GM04504 (cell line): ENCODE results near the gene CXCR3.
A peak's percentile ranks its signal among the peaks of the same experiment; 100 is the strongest.
"Not testable (repeated sequence)": the region's sequence is repeated elsewhere in the genome, so short reads cannot be mapped to it uniquely, and the experiment has no call there.

ENCODE experiments used
- DNase-seq: peaks from one replicate; pipeline ENCODE4 v3.0.0-alpha.2; 2012; ENCODE audit warnings: low read depth

The CXCR3 gene

GRCh38 chrX:71618303-71618721 lies at the start of gene CXCR3:
Gene CXCR3 (minus strand): TSS chrX:71618511. CDS start chrX:71618449, 62 bp downstream.
- DNase-seq, result no peak

- DNase-seq, result no peak
Measured at GRCh38 chrX:71667328-71668247, 49.3 kb upstream of the CXCR3 start, which contains the start of gene LOC101059915. Gene LOC101059915 (plus strand): TSS chrX:71667546.

GRCh38 chrX:71666240-71667223 lies 48.2 kb upstream of the CXCR3 start:
- no peak for DNase-seq

GRCh38 chrX:71665747-71666146 lies 47.4 kb upstream of the CXCR3 start:
- no peak for DNase-seq

GRCh38 chrX:71664889-71665491 lies 46.7 kb upstream of the CXCR3 start:
- no peak for DNase-seq

- DNase-seq, result not testable (repeated sequence)
Measured at GRCh38 chrX:71664202-71664601, 45.9 kb upstream of the CXCR3 start.

- not testable (repeated sequence) for DNase-seq
Measured at GRCh38 chrX:71663238-71663637, 44.9 kb upstream of the CXCR3 start.

GRCh38 chrX:71662654-71663053 lies 44.3 kb upstream of the CXCR3 start:
- DNase-seq, result not testable (repeated sequence)

GRCh38 chrX:71661919-71662318 lies 43.6 kb upstream of the CXCR3 start:
- no peak for DNase-seq

- no peak for DNase-seq
Measured at GRCh38 chrX:71660562-71661416, 42.5 kb upstream of the CXCR3 start.

- no peak for DNase-seq
Measured at GRCh38 chrX:71659959-71660358, 41.6 kb upstream of the CXCR3 start.

GRCh38 chrX:71659342-71659741 lies 41.0 kb upstream of the CXCR3 start:
- no peak for DNase-seq

- DNase-seq, result no peak
Measured at GRCh38 chrX:71657267-71657666, 39.0 kb upstream of the CXCR3 start.

- DNase-seq, result no peak
Measured at GRCh38 chrX:71653344-71653743, 35.0 kb upstream of the CXCR3 start.

GRCh38 chrX:71652405-71652804 lies 34.1 kb upstream of the CXCR3 start:
- DNase-seq, result peak; percentile 24

GRCh38 chrX:71650333-71650969 lies 32.1 kb upstream of the CXCR3 start:
- no peak for DNase-seq

- not testable (repeated sequence) for DNase-seq
Measured at GRCh38 chrX:71644406-71644805, 26.1 kb upstream of the CXCR3 start.

- DNase-seq, result no peak
Measured at GRCh38 chrX:71640002-71640401, 21.7 kb upstream of the CXCR3 start.

GRCh38 chrX:71638409-71638808 lies 20.1 kb upstream of the CXCR3 start:
- DNase-seq, result no peak

GRCh38 chrX:71637848-71638247 lies 19.5 kb upstream of the CXCR3 start:
- no peak for DNase-seq

- no peak for DNase-seq
Measured at GRCh38 chrX:71637253-71637618, 18.9 kb upstream of the CXCR3 start.
